ENCODE measurements around the gene TAF7. TPM values are rescaled to one million over a fixed set of nuclear protein-coding genes. Genes with fewer than 3 reads are reported as not detected.

Gene TAF7
- total RNA-seq, 4 donors from 2014 or later, result 76.1 to 121 (median 98.0) TPM

GRCh38 chr5:141360685-141361084 is 40.1 kb upstream of the TAF7 start:
- Histone ChIP-seq H3K4me1 (no peaks in the 10 kb centered on the region), H3K4me3 (no peak overlapping the region), H3K27ac (no peak overlapping the region), H3K36me3 (no peaks in the 10 kb centered on the region), H3K9me3 (peaks cover 0 to 89% of the 10 kb centered on the region in 2 donors), H3K27me3 (no peaks in the 10 kb centered on the region)
- intact Hi-C loops (cut with DNase I; ENCODE audit: low total_unique reads), result no loop called here
- TF ChIP-seq CTCF (IDR thresholded peaks at IDR 0.05) (no peak), POLR2A (IDR thresholded peaks at IDR 0.05) (no peak)
- no peak for DNase-seq

- Histone ChIP-seq H3K36me3 (no peaks in the 10 kb centered on the region), H3K4me1 (no peaks in the 10 kb centered on the region), H3K9me3 (peaks cover 0 to 88% of the 10 kb centered on the region in 2 donors), H3K27ac (no peak within 1 kb of the TSS), H3K4me3 (peak within 1 kb of the TSS in 1 of 2 donors; percentile 1), H3K27me3 (no peaks in the 10 kb centered on the region)
- intact Hi-C loops (cut with DNase I; ENCODE audit: low total_unique reads), result no loop called here
- TF ChIP-seq CTCF (IDR thresholded peaks at IDR 0.05) (peak in 1 of 4 experiments; percentile 17), POLR2A (IDR thresholded peaks at IDR 0.05) (no peak)
- no peak for DNase-seq
Measured at GRCh38 chr5:141359790-141360426, 39.3 kb upstream of the TAF7 start, which contains the start of gene PCDHGB2. Gene PCDHGB2 (plus strand): TSS chr5:141359994. CDS start chr5:141360136, 142 bp downstream.

GRCh38 chr5:141356950-141357349 is 36.4 kb upstream of the TAF7 start:
- H3K36me3 ChIP-seq, result no peaks in the 10 kb centered on the region
- TF ChIP-seq CTCF (IDR thresholded peaks at IDR 0.05), result no peak
- no peak for TF ChIP-seq POLR2A (IDR thresholded peaks at IDR 0.05)
- no peak overlapping the region for H3K4me3 ChIP-seq
- no peak overlapping the region for H3K27ac ChIP-seq
- DNase-seq, result no peak
- peaks cover 0 to 79% of the 10 kb centered on the region in 2 donors for H3K9me3 ChIP-seq
- no peaks in the 10 kb centered on the region for H3K27me3 ChIP-seq
- intact Hi-C loops (cut with DNase I; ENCODE audit: low total_unique reads), result no loop called here
- no peaks in the 10 kb centered on the region for H3K4me1 ChIP-seq

GRCh38 chr5:141356133-141356532 is 35.5 kb upstream of the TAF7 start:
- Histone ChIP-seq H3K4me1 (no peaks in the 10 kb centered on the region), H3K36me3 (no peaks in the 10 kb centered on the region), H3K4me3 (no peak overlapping the region), H3K27ac (no peak overlapping the region), H3K27me3 (no peaks in the 10 kb centered on the region), H3K9me3 (peaks cover 0 to 80% of the 10 kb centered on the region in 2 donors)
- no peak for DNase-seq
- TF ChIP-seq CTCF (IDR thresholded peaks at IDR 0.05) (no peak), POLR2A (IDR thresholded peaks at IDR 0.05) (no peak)
- intact Hi-C loops (cut with DNase I; ENCODE audit: low total_unique reads), result no loop called here

- intact Hi-C loops (cut with DNase I; ENCODE audit: low total_unique reads), result no loop called here
- no peaks in the 10 kb centered on the region for H3K36me3 ChIP-seq
- peaks cover 0 to 80% of the 10 kb centered on the region in 2 donors for H3K9me3 ChIP-seq
- H3K27me3 ChIP-seq, result no peaks in the 10 kb centered on the region
- H3K4me3 ChIP-seq, result no peak overlapping the region
- DNase-seq, result no peak
- no peaks in the 10 kb centered on the region for H3K4me1 ChIP-seq
- TF ChIP-seq POLR2A (IDR thresholded peaks at IDR 0.05) (no peak), CTCF (IDR thresholded peaks at IDR 0.05) (no peak)
- no peak overlapping the region for H3K27ac ChIP-seq
Measured at GRCh38 chr5:141355641-141356040, 35.1 kb upstream of the TAF7 start.
